GM19025 (cell line): ENCODE measurements around the gene NECAB3.
A peak's percentile ranks its signal among the peaks of the same experiment; 100 is the strongest.

Experiments
- ATAC-seq: cut with Tn5 transposase; IDR thresholded peaks from one replicate; pipeline ENCODE4 v1.9.1; 2021; ENCODE audit warnings: mild to moderate bottlenecking, low read depth, moderate library complexity; ENCODE audit not compliant: unreplicated experiment

NECAB3 gene

GRCh38 chr20:33666293-33667244, 7.7 kb downstream of the NECAB3 start, which contains the start of gene ACTL10:
Gene ACTL10, plus strand, starts transcription at chr20:33666943. Its CDS starts 555 bp downstream, at chr20:33667498.
- peak; percentile 64 for ATAC-seq

- ATAC-seq, result no peak
Measured at GRCh38 chr20:33664762-33665144, 9.5 kb downstream of the NECAB3 start.

GRCh38 chr20:33664085-33664761, 10.0 kb downstream of the NECAB3 start:
- no peak for ATAC-seq

- peak; percentile 34 for ATAC-seq
Measured at GRCh38 chr20:33663161-33664084, 10.8 kb downstream of the NECAB3 start.

- ATAC-seq, result no peak
Measured at GRCh38 chr20:33662172-33662571, 12.1 kb downstream of the NECAB3 start, which contains the start of gene C20orf144. Gene C20orf144, plus strand, starts transcription at chr20:33662327. Its CDS starts 19 bp downstream, at chr20:33662346.

GRCh38 chr20:33660685-33661058, 13.6 kb downstream of the NECAB3 start:
- ATAC-seq, result no peak

GRCh38 chr20:33660035-33660684, 14.1 kb downstream of the NECAB3 start:
- ATAC-seq, result no peak

GRCh38 chr20:33659341-33660034, 14.7 kb downstream of the NECAB3 start:
- no peak for ATAC-seq

- ATAC-seq, result no peak
Measured at GRCh38 chr20:33658929-33659328, 15.3 kb downstream of the NECAB3 start.

GRCh38 chr20:33658510-33658909, 15.7 kb downstream of the NECAB3 start:
- no peak for ATAC-seq

- ATAC-seq, result no peak
Measured at GRCh38 chr20:33657704-33658095, 16.5 kb downstream of the NECAB3 start.

- ATAC-seq, result no peak
Measured at GRCh38 chr20:33656783-33657703, 17.2 kb downstream of the NECAB3 start.

- ATAC-seq, result no peak
Measured at GRCh38 chr20:33656010-33656782, 18.0 kb downstream of the NECAB3 start.

GRCh38 chr20:33655164-33655563, 19.1 kb downstream of the NECAB3 start:
- no peak for ATAC-seq

GRCh38 chr20:33654680-33655161, 19.5 kb downstream of the NECAB3 start:
- no peak for ATAC-seq

GRCh38 chr20:33653900-33654596, 20.2 kb downstream of the NECAB3 start:
- ATAC-seq, result no peak
